Vagina (tissue), 2 donors: ENCODE measurements around the gene IFT88.

Experiments
- POLR2A ChIP-seq, 2 donors: fragments of 450-650 bp; IDR thresholded peaks; one replicate each; pipeline ENCODE4 v1.6.1; 2017; ENCODE audit warnings: antibody characterized with exemption in 2 of 2, mild to moderate bottlenecking in 2 of 2, moderate library complexity in 2 of 2
- TF ChIP-seq, protein P1 (sequence below), 3 experiments: fragments of 450-650 bp in 2 of 3; fragments of 200-600 bp in 1 of 3; sonication (generic) in 1 of 3; IDR thresholded peaks; one replicate each; pipeline ENCODE4 v1.5.1; 2017 to 2019; ENCODE audit warnings: antibody characterized with exemption in 3 of 3, mild to moderate bottlenecking in 2 of 3, moderate library complexity in 2 of 3

DNA sequence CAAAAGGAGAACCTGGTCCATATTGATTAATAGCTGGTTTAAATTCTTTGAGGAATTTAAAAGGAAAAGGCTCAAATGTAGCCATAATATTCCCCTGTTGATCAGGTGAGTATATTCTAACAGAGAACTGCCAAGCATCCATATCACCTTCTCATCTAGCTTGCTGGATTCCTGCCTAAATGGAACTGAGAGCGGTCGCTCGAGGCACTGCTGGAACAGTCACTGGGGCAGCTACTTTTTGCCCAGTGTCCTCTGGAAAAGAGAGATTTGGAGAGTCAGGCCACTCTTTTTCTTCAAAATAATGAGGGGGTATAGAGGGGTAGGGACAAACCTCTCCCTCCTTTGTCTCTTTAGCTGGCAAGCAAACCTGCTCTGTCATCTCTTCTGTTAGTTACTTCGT lies 117.1 kb downstream of the IFT88 start:
- TF ChIP-seq, protein P1, sequence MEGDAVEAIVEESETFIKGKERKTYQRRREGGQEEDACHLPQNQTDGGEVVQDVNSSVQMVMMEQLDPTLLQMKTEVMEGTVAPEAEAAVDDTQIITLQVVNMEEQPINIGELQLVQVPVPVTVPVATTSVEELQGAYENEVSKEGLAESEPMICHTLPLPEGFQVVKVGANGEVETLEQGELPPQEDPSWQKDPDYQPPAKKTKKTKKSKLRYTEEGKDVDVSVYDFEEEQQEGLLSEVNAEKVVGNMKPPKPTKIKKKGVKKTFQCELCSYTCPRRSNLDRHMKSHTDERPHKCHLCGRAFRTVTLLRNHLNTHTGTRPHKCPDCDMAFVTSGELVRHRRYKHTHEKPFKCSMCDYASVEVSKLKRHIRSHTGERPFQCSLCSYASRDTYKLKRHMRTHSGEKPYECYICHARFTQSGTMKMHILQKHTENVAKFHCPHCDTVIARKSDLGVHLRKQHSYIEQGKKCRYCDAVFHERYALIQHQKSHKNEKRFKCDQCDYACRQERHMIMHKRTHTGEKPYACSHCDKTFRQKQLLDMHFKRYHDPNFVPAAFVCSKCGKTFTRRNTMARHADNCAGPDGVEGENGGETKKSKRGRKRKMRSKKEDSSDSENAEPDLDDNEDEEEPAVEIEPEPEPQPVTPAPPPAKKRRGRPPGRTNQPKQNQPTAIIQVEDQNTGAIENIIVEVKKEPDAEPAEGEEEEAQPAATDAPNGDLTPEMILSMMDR (IDR thresholded peaks at IDR 0.05), result no peak
- no peak for TF ChIP-seq POLR2A (IDR thresholded peaks at IDR 0.05)
